GM23338 (cell line): Measurements from ENCODE around the gene SEPTIN11.

Experiments used
- ETS1 ChIP-seq: IDR thresholded peaks from 2 replicates; pipeline ENCODE4 v1.6.1; 2016; ENCODE audit warnings: antibody characterized with exemption
- EZH2 ChIP-seq: fragments of 200-600 bp; sonication (generic); IDR thresholded peaks from one replicate; pipeline ENCODE4 v1.8.0; 2017; ENCODE audit warnings: antibody characterized with exemption, mild to moderate bottlenecking, low read depth; ENCODE audit not compliant: unreplicated experiment
- EZH2phosphoT487 ChIP-seq: fragments of 200-600 bp; sonication (generic); IDR thresholded peaks from one replicate; pipeline ENCODE4 v1.8.1; 2018; ENCODE audit warnings: antibody characterized with exemption; ENCODE audit not compliant: unreplicated experiment
- REST ChIP-seq: IDR thresholded peaks from one replicate; pipeline ENCODE4 v1.6.1; 2018; ENCODE audit warnings: antibody characterized with exemption; ENCODE audit not compliant: unreplicated experiment
- TF ChIP-seq, protein P1 (sequence below), 2 experiments: fragments of 200-600 bp in 1 of 2; sonication (generic) in 1 of 2; conservative IDR thresholded peaks; 2 replicates each; pipeline versions ENCODE4 v1.5.1 to v1.6.1; 2016 to 2017; ENCODE audit warnings: antibody characterized with exemption in 2 of 2, low read depth in 2 of 2, mild to moderate bottlenecking in 2 of 2, moderate library complexity in 1 of 2

DNA sequence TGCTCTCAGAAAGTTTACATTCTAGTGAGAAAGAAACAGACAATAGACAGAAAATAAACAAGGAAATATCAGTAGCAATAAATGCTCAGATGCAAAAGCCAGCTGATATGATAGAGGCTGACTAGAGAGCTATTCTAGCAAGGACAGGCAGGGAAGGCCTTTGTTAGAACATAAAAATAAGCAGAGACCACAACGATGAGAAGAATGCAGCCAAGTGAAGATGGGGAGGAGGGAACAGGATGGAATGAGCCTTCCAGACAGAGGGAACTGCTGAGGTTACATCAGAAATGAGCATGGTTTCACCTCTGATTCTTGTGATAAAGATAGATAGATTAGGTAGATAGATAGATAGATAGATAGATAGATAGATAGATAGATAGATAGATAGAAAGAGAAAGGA lies 44.0 kb upstream of the SEPTIN11 start:
- TF ChIP-seq, protein P1, sequence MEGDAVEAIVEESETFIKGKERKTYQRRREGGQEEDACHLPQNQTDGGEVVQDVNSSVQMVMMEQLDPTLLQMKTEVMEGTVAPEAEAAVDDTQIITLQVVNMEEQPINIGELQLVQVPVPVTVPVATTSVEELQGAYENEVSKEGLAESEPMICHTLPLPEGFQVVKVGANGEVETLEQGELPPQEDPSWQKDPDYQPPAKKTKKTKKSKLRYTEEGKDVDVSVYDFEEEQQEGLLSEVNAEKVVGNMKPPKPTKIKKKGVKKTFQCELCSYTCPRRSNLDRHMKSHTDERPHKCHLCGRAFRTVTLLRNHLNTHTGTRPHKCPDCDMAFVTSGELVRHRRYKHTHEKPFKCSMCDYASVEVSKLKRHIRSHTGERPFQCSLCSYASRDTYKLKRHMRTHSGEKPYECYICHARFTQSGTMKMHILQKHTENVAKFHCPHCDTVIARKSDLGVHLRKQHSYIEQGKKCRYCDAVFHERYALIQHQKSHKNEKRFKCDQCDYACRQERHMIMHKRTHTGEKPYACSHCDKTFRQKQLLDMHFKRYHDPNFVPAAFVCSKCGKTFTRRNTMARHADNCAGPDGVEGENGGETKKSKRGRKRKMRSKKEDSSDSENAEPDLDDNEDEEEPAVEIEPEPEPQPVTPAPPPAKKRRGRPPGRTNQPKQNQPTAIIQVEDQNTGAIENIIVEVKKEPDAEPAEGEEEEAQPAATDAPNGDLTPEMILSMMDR (conservative IDR thresholded peaks at IDR 0.05; ENCODE audit: low read depth in 2 of 2), result no peak
- TF ChIP-seq EZH2 (no peak), EZH2phosphoT487 (no peak), REST (no peak), ETS1 (no peak)
